HK-2 (cell line): Measurements from ENCODE around the gene CERS4.
"Not testable (repeated sequence)": the region's sequence is repeated elsewhere in the genome, so short reads cannot be mapped to it uniquely, and the experiment has no call there.

Source experiments
- DNase-seq: peaks from one replicate; pipeline ENCODE4 v3.0.0-alpha.2; 2018; ENCODE audit not compliant: unreplicated experiment

CERS4 gene

GRCh38 chr19:8241646-8242045 is 32.5 kb downstream of the CERS4 start:
- DNase-seq: no peak

DNA sequence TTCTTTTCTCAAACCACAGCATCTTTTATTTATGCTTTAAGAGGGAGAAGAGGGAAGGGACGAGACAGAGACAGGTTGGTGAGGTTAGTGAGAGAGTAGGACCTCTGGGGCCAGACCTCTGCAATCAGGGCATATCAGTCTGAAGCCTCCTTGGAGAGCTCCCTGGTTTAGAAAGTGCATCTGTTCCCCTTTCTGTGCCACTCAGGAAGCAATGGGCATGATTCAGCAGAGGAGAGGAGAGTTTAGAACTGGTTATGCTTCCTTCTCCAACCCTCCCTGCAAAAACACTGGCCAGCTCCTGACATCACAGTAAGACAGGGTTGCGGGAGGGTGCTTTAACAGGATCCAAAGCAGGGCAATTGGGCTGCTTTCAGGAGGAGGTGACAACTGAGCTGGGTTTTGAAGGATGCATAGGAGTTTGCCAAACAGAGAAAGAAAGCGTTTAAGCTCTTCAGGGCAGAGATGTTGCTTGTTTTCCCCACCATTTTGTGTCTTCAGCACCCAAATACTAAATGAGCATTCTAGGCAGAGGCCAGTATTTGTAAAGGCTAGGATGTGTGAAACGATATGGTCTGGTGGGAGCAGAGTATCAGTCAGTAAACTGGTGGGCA is 33.1 kb downstream of the CERS4 start:
- no peak for DNase-seq

- no peak for DNase-seq
These were observed 34.0 kb downstream of the CERS4 start for GRCh38 chr19:8243146-8243545.

DNA sequence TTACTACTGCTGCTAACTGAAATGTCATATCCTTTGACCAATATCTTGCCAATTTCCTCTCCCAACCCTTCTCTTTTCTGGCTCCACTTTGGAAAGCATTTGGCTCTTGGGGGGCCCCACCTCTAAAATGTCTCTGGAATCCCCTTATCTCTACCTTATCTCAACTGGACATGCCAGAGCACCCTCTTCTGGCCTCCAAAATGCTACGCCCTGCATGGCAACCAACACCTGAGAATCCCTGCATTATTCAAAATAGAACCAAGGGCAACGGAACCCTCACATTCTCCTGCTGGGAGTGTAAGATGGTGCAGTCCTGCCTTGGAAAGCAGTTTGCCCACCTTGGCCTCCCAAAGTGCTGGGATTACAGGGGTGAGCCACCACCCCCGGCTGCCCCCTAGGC is 35.3 kb downstream of the CERS4 start:
- DNase-seq: no peak

GRCh38 chr19:8245869-8246835 is 37.0 kb downstream of the CERS4 start:
- DNase-seq: no peak

- not testable (repeated sequence) for DNase-seq
These were observed 38.1 kb downstream of the CERS4 start for GRCh38 chr19:8247129-8247890.

GRCh38 chr19:8248348-8249328 is 39.5 kb downstream of the CERS4 start:
- DNase-seq: no peak

DNA sequence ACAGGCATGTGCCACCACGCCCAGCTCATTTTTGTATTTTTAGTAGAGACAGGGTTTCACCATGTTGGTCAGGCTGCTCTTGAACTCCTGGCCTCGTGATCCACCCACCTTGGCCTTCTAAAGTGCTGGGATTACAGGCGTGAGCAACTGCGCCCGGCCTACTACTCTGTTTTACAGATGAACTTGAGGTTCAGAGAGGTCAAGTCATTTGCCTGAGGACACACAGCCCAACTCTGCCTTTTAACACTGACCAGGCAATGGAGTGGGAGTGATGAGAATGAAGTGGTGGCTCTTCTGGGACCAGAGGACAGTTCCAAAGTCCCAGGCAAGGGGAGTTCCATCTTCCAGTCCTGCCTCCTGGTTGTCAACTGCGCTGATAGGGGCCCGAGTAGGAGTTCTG is 41.4 kb downstream of the CERS4 start:
- no peak for DNase-seq

- DNase-seq: no peak
These were observed 41.9 kb downstream of the CERS4 start for GRCh38 chr19:8251025-8251472.

DNA sequence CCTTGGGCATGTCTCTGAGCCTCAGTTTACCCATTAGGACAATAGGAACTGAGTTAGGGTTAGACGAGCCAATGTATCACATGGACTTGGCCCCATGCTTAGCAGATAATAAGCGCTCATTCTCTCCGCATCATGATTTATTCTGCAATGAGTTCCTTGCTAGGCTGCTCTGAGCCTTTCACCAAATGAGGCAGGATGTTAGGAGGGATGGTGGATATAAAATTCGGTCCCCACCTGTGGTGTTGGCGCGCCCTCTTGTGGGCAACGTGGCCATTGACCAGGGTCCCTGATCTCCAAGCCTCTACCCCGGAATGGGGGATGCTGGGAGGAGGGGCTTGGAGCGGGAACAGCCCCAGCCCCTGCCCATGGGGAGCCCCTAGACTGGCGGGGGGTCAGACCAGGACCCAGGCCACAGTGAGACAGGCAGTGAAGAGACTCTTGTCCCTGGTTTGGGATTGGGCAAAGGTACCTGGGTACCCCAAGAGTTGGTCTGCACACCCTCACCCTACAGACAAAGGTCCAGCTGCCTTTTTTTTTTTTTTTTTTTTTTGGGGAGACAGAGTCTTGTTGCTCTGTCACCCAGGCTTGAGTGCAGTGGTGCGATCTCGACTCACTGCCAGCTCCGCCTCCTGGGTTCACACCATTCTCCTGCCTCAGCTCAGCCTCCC is 43.9 kb downstream of the CERS4 start:
- DNase-seq: peak; percentile 83

- DNase-seq: no peak
These were observed 44.5 kb downstream of the CERS4 start for GRCh38 chr19:8253678-8254077.

GRCh38 chr19:8254286-8255001 is 45.3 kb downstream of the CERS4 start:
- DNase-seq: no peak

- DNase-seq: no peak
These were observed 46.4 kb downstream of the CERS4 start for GRCh38 chr19:8255426-8256125.

GRCh38 chr19:8256276-8257051 is 47.3 kb downstream of the CERS4 start:
- DNase-seq: no peak

DNA sequence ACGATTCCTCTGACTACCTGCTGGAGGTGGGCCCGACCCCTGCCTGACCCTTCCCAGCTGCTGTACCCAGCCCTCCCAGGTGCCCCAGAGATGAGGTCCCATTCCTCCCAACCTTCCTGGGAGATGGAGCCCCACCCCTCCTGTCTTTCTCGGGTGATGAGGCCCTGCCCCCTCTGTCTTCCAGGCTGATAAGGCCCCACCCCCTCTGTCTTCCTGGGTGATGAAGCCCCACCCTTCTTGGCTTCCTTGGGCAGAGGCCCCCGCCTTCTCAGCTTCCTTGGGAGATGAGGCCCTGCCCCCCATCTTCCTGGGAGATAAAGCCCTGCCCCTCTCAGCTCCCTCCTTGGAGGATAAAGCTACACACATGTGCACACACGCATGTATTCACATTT is 47.9 kb downstream of the CERS4 start:
- peak; percentile 21 for DNase-seq

DNA sequence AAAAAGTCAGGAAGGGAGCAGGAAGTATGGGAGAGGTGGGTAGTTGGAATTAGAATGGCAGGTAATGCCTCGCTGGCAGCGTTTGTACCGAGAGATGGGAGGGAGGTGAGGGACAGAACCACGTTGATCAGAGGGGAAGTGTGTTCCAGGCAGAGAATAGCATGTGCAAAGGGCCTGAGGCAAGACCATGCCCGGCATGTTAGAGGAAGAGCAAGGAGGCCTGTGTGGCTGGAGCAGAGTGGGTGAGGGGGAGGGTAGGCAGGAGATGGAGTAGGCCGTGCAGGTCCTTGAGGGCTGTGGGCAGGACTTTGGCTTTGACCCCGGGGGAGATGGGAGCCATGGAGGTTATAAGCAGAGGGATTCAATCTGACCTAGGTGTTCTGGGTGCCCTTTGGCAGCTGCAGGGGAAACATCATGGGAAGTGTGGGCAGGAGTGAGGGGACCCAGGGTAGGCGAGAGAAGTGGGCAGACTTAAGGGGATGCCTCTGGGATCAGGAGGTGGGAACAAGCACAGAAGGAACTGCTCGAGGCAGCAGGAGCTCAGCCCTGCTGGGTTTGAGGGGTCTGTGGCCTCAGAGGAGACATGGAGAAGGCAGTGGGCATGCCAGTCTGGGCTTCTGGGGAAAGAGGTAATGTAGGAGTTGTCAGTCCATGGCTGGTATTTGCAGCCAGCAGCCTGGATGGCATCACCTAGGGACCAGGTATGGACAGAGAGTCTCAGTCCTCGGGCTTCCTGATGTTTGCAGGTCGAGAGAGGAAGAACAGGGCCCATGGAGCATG is 50.2 kb downstream of the CERS4 start:
- DNase-seq: no peak

GRCh38 chr19:8259922-8260247 is 50.7 kb downstream of the CERS4 start:
- no peak for DNase-seq

- DNase-seq: no peak
These were observed 52.2 kb downstream of the CERS4 start for GRCh38 chr19:8261347-8261746.
